GM12878 (cell line): ENCODE data around the gene PLEKHA7. TPM values are rescaled to one million over a fixed set of nuclear protein-coding genes. Genes with fewer than 3 reads are reported as not detected.

Experiments
- ATAC-seq: fragments of 200-7000 bp; cut with Tn5 transposase; 3 replicates; pipeline ENCODE4 v1.9.1; 2020; ENCODE audit warnings: mild to moderate bottlenecking, moderate library complexity
- BruUV-seq: library from RNA; stranded (reverse); fragments of 400-500 nt; replicated peaks from 2 replicates; lab custom pipeline; 2021; lab: Mats Ljungman, UMichigan
- CTCF ChIA-PET: fragments of 300-600 bp; sonication (Branson Sonifier 250); formaldehyde crosslinking; extraction: SDS; loops from one replicate; lab custom pipeline; 2021; ENCODE audit warnings: inconsistent platforms; lab: Yijun Ruan, JAX
- POLR2A ChIA-PET: fragments of 350-600 bp; formaldehyde crosslinking; extraction: SDS; loops from one replicate; lab custom pipeline; 2021; ENCODE audit warnings: inconsistent platforms; lab: Charles Lee
- RAD21 ChIA-PET: fragments of 300-600 bp; sonication (Branson Sonifier 250); formaldehyde crosslinking; loops from one replicate; lab custom pipeline; 2023; ENCODE audit warnings: antibody characterized with exemption; ENCODE audit not compliant: unreplicated experiment; lab: Charles Lee
- SMC1A ChIA-PET: fragments of 300-600 bp; sonication (Branson Sonifier 250); formaldehyde crosslinking; loops from one replicate; lab custom pipeline; 2023; ENCODE audit not compliant: unreplicated experiment, uncharacterized antibody; lab: Charles Lee
- DNase-seq: peaks from one replicate; pipeline ENCODE4 v3.0.0-alpha.2; 2011; ENCODE audit warnings: low read depth, low spot score
- FAIRE-seq: peaks from 3 replicates; lab custom pipeline; 2011; peaks lifted over from hg19 to GRCh38; lab: Jason Lieb, UNC
- H2AFZ ChIP-seq: 2 replicates; pipeline ENCODE4 v1.6.0; 2011; ENCODE audit warnings: low read depth, low read length, control low read depth; ENCODE audit not compliant: control insufficient read depth
- H3K27ac ChIP-seq: 2 replicates; pipeline ENCODE4 v1.5.1; 2011; ENCODE audit warnings: control low read depth; ENCODE audit not compliant: control insufficient read depth, insufficient read depth
- H3K27me3 ChIP-seq, 2 experiments: replicated peaks in 1 of 2; 2 replicates each; pipeline versions ENCODE4 v1.6.0 to v1.6.1; 2011; ENCODE audit warnings: low read length in 1 of 2; ENCODE audit not compliant: control insufficient read depth in 2 of 2, insufficient read depth in 2 of 2
- H3K36me3 ChIP-seq, 2 experiments: 2 replicates each; pipeline ENCODE4 v1.5.1; 2011; ENCODE audit warnings: low read length in 1 of 2; ENCODE audit not compliant: control insufficient read depth in 2 of 2, insufficient read depth in 2 of 2
- H3K4me1 ChIP-seq: 2 replicates; pipeline ENCODE4 v1.6.1; 2011; ENCODE audit warnings: mild to moderate bottlenecking, low read length, moderate library complexity, mixed read lengths; ENCODE audit not compliant: control insufficient read depth, insufficient read depth
- H3K4me2 ChIP-seq: 2 replicates; pipeline ENCODE4 v1.6.0; 2011; ENCODE audit warnings: control low read depth; ENCODE audit not compliant: control insufficient read depth, insufficient read depth
- H3K4me3 ChIP-seq: fragments of 200-600 bp; sonication (generic); 2 replicates; pipeline ENCODE4 v1.5.1; 2016
- H3K79me2 ChIP-seq: 2 replicates; pipeline ENCODE4 v1.6.0; 2011; ENCODE audit warnings: low read length; ENCODE audit not compliant: control insufficient read depth, insufficient read depth
- H3K9ac ChIP-seq: 2 replicates; pipeline ENCODE4 v1.8.0; 2011; ENCODE audit warnings: low read length, control low read depth, mixed read lengths; ENCODE audit not compliant: control insufficient read depth, insufficient read depth
- H3K9me3 ChIP-seq: replicated peaks from 3 replicates; pipeline ENCODE4 v1.5.1; 2011; ENCODE audit warnings: mild to moderate bottlenecking, low read length; ENCODE audit not compliant: control insufficient read depth, insufficient read depth
- H4K20me1 ChIP-seq: 2 replicates; pipeline ENCODE4 v1.6.0; 2011; ENCODE audit not compliant: control insufficient read depth, insufficient read depth
- MTA3 ChIP-seq: IDR thresholded peaks from 2 replicates; pipeline ENCODE4 v1.6.1; 2012; ENCODE audit warnings: low read length, inconsistent platforms, borderline replicate concordance
- NKRF ChIP-seq: fragments of 450-650 bp; conservative IDR thresholded peaks from 2 replicates; pipeline ENCODE4 v1.6.1; 2017; ENCODE audit warnings: mild to moderate bottlenecking, moderate library complexity
- SRF ChIP-seq, 2 experiments: IDR thresholded peaks; 2 replicates each; pipeline ENCODE4 v1.6.1; 2011; ENCODE audit warnings: low read depth in 2 of 2, low read length in 2 of 2, mild to moderate bottlenecking in 1 of 2, moderate library complexity in 1 of 2
- WGBS: methylation state at CpG from one replicate; pipeline ENCODE4 v1.1.6; 2016; ENCODE audit warnings: low lambda C conversion rate; ENCODE audit not compliant: insufficient replicate concordance, insufficient coverage; ENCODE audit errors: missing lambda C conversion rate; 5-methylcytosine and 5-hydroxymethylcytosine counted together
- in situ Hi-C: fragments of 300-500 bp; cut with MboI; formaldehyde crosslinking; loops from 9 replicates; pipeline ENCODE4 v1.14.3; 2018; ENCODE audit warnings: mixed read lengths
- intact Hi-C: fragments of 100-400 bp; cut with micrococcal nuclease; formaldehyde crosslinking; loops from one replicate; pipeline ENCODE4 v1.14.2; 2022; ENCODE audit not compliant: unreplicated experiment
- polyA plus RNA-seq, 11 experiments: library from polyadenylated mRNA; depleted of rRNA in 4 of 11; unstranded in 6 of 11; stranded (reverse) in 5 of 11; fragments of >200 nt; fragmentation: Nextera tagmentation in 4 of 11; fragmentation: Illumina TruSeq in 1 of 11; extraction: Ambion mirVana in 4 of 11; extraction: Trizol in 1 of 11; gene quantifications; 1 replicate in 1 of 11; 2 replicates in 10 of 11; pipeline versions ENCODE4 v1.2.1 to v1.2.3, GENCODE V29; 2011 to 2016; ENCODE audit warnings: inconsistent platforms in 2 of 11, missing spikeins in 2 of 11, low read depth in 1 of 11
- total RNA-seq, 4 experiments: library from RNA; depleted of rRNA in 3 of 4; stranded (reverse); fragments of >200 nt in 3 of 4; fragmentation: Illumina TruSeq in 1 of 4; extraction: Trizol in 1 of 4; gene quantifications; 2 replicates each; pipeline versions ENCODE4 v1.2.1 to v1.2.3, GENCODE V29; 2013 to 2021
- TF ChIP-seq, protein P1 (sequence below): fragments of 450-650 bp; IDR thresholded peaks from 2 replicates; pipeline ENCODE4 v1.6.1; 2017; ENCODE audit warnings: mild to moderate bottlenecking, moderate library complexity

PLEKHA7 gene
- total and polyA plus RNA-seq, 10 of the 15 experiments (the other 5 are each of a cell fraction or from before 2014, with no cell fraction given) = 0.45 to 5.3 (median 2.1) TPM

DNA sequence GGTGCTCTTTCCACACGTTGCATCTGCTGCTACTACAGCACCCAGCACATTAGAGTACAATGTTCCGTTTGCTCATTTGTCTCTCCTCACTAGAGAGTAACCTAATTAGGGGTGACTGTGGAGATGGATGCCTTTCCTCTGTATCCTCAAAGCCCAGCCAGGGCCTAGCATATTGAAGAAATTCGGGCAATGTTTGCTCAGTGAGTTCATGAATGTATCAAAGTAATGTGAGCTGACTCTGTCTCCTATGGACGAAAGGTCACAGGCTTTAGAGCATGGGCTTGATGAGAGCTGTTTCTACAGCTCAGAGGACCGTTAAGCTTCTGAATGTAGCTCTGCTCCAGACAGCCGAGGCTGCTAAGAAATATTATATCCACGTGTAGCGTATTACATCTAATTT, 208.3 kb downstream of the PLEKHA7 start (continued):
- TF ChIP-seq, protein P1, sequence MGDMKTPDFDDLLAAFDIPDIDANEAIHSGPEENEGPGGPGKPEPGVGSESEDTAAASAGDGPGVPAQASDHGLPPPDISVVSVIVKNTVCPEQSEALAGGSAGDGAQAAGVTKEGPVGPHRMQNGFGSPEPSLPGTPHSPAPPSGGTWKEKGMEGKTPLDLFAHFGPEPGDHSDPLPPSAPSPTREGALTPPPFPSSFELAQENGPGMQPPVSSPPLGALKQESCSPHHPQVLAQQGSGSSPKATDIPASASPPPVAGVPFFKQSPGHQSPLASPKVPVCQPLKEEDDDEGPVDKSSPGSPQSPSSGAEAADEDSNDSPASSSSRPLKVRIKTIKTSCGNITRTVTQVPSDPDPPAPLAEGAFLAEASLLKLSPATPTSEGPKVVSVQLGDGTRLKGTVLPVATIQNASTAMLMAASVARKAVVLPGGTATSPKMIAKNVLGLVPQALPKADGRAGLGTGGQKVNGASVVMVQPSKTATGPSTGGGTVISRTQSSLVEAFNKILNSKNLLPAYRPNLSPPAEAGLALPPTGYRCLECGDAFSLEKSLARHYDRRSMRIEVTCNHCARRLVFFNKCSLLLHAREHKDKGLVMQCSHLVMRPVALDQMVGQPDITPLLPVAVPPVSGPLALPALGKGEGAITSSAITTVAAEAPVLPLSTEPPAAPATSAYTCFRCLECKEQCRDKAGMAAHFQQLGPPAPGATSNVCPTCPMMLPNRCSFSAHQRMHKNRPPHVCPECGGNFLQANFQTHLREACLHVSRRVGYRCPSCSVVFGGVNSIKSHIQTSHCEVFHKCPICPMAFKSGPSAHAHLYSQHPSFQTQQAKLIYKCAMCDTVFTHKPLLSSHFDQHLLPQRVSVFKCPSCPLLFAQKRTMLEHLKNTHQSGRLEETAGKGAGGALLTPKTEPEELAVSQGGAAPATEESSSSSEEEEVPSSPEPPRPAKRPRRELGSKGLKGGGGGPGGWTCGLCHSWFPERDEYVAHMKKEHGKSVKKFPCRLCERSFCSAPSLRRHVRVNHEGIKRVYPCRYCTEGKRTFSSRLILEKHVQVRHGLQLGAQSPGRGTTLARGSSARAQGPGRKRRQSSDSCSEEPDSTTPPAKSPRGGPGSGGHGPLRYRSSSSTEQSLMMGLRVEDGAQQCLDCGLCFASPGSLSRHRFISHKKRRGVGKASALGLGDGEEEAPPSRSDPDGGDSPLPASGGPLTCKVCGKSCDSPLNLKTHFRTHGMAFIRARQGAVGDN = no peak
- TF ChIP-seq, all 136 proteins: peak for 0

DNA sequence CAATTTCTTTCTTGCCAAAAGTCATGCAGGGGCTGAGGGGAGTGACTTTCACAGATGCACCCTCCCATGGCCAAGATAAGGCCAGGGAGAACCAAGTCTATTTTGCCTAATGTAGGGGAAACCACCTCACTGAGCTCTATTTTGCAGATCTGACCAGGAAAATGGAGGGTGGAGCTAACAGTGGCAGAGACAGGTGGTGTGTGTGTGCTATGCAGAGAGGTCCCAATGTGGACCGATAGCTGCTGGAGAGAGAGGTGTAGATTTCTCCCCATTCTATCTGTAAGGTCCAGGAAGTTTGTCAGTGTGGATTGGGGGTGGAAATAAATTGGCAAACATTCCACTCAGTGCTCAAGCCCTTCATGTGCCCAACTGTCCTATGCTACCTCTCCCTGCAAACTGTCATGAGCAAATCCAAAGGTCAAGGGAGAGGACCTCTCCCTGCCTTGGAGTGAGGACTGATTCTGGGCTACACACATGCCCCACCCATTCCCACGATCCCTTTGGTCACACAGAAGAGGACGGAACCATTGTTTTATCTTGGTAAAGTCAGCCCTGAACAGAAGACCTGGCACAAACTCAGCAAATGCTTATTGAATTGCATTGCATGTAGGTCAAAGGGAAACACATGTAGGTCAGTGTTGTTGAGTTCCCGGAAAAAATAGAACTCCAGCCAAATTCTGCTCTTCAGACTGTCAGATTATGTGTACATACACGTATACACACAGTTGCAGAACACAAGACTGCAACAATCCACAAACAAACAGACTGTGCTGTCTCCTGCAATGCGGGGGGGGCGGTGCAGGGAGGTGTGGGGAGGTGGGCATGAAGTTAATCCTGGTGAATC, 209.9 kb downstream of the PLEKHA7 start:
- ChIA-PET POLR2A (no interaction called here), SMC1A (no interaction called here), CTCF (interaction anchor here (2.0 to 2.9 kb wide), 2 partner anchors 16 to 19 kb away, joined by 7 to 8 read pairs; no protein-coding TSS in a partner anchor), RAD21 (no interaction called here)
- no peak overlapping the region for H3K4me2 ChIP-seq
- intact Hi-C loops = no loop called here
- no peak overlapping the region for H3K9ac ChIP-seq
- H3K4me3 ChIP-seq = no peak overlapping the region
- FAIRE-seq (no peak), DNase-seq (no peak), ATAC-seq (no peak)
- H2AFZ ChIP-seq = no peak overlapping the region
- no TSS peak for BruUV-seq
- in situ Hi-C loops = no loop called here
- H3K36me3 ChIP-seq = no peaks in the 10 kb centered on the region
- H3K27ac ChIP-seq = no peak overlapping the region
- no peaks in the 10 kb centered on the region for H3K9me3 ChIP-seq
- H3K4me1 ChIP-seq = no peaks in the 10 kb centered on the region
- 36% methylated on average over 7 of the region's 7 CpGs for WGBS
- TF ChIP-seq MTA3 (no peak), NKRF (no peak), SRF (IDR thresholded peaks at IDR 0.05; ENCODE audit: low read depth in 2 of 2, low read length in 2 of 2) (no peak)
- H4K20me1 ChIP-seq = no peaks in the 10 kb centered on the region
- peaks cover 2% of the 10 kb centered on the region in 2 experiments; a peak in 1 of 4 replicates for H3K27me3 ChIP-seq
- H3K79me2 ChIP-seq = no peaks in the 10 kb centered on the region
